ENCODE results near the gene RPUSD1.
A peak's percentile ranks its signal among the peaks of the same experiment; 100 is the strongest.
"Not testable (repeated sequence)": the region's sequence is repeated elsewhere in the genome, so short reads cannot be mapped to it uniquely, and the experiment has no call there.

RPUSD1 gene

DNA sequence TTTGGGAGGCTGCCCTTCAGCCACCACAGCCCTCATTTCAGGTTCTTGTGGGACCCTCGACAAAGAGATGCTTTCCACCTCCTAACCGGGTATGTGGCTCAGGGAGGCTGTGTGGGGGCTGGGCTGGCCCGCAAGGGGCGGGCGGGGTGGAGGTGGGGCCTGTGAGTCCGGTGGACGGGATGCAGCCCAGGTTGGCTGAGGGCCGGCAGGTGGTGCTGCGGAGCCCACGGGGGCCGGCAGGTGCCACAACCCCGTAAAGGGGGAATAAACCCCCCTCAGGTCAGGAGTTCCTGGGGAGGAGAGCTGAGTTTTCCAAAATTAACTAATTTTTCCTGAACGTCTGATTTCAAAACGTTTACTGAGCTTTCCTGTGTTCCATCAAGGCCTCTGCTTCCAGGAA lies 42.4 kb downstream of the RPUSD1 start:
- DNase-seq (ENCODE audit: extremely low read depth, insufficient read length), result peak; percentile 35
- TF ChIP-seq, protein P1, sequence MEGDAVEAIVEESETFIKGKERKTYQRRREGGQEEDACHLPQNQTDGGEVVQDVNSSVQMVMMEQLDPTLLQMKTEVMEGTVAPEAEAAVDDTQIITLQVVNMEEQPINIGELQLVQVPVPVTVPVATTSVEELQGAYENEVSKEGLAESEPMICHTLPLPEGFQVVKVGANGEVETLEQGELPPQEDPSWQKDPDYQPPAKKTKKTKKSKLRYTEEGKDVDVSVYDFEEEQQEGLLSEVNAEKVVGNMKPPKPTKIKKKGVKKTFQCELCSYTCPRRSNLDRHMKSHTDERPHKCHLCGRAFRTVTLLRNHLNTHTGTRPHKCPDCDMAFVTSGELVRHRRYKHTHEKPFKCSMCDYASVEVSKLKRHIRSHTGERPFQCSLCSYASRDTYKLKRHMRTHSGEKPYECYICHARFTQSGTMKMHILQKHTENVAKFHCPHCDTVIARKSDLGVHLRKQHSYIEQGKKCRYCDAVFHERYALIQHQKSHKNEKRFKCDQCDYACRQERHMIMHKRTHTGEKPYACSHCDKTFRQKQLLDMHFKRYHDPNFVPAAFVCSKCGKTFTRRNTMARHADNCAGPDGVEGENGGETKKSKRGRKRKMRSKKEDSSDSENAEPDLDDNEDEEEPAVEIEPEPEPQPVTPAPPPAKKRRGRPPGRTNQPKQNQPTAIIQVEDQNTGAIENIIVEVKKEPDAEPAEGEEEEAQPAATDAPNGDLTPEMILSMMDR (IDR thresholded peaks at IDR 0.05; ENCODE audit: insufficient read depth, low read length, poor library complexity, severe bottlenecking), result peak; percentile 58
- H3K36me3 ChIP-seq (ENCODE audit: control insufficient read depth, insufficient read depth, low read length), result no peaks in the 10 kb centered on the region
- no peak overlapping the region for H3K4me3 ChIP-seq (replicated peaks; ENCODE audit: low read depth, low read length)
- no peaks in the 10 kb centered on the region for H3K27me3 ChIP-seq (replicated peaks; ENCODE audit: control insufficient read depth, insufficient read depth, low read length)

DNA sequence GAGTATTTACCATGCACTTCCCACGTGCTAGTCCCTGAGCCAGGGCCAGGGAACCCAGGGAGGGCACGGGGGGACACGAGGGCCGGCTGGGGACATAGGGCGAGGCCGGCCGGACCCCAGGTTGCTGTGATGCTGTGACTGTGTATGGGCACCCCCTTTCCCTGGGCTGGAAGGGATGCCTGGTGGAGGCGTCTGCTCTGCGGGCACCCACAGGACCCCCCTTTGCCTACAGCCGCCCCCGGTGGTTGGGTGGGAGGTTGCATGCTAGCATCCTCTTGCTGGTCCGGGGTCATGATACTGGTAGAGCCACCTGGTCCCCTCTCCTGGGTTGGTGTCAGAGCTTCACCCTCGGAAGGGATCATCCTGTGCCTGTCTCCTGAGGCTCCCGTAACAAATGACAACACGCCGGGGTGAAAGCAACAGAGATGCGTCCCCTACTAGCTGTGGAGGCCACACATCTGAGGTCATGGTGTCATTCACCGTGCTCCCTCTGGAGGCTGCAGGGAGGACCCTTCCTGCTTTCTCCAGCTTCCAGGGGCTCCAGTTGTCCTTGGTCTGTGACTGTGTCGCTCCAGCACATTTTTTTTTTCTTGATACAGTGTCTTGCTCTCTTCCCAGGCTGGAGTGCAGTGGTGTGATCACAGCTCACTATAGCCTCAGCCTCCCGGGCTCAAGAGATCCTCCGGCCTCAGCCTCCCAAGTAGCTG lies 44.2 kb downstream of the RPUSD1 start:
- no peaks in the 10 kb centered on the region for H3K27me3 ChIP-seq (replicated peaks; ENCODE audit: control insufficient read depth, insufficient read depth, low read length)
- DNase-seq (ENCODE audit: extremely low read depth, insufficient read length), result peak; percentile 6
- TF ChIP-seq, protein P1 (IDR thresholded peaks at IDR 0.05; ENCODE audit: insufficient read depth, low read length, poor library complexity, severe bottlenecking), result no peak
- H3K4me3 ChIP-seq (replicated peaks; ENCODE audit: low read depth, low read length), result no peak overlapping the region
- H3K36me3 ChIP-seq (ENCODE audit: control insufficient read depth, insufficient read depth, low read length), result no peaks in the 10 kb centered on the region

DNA sequence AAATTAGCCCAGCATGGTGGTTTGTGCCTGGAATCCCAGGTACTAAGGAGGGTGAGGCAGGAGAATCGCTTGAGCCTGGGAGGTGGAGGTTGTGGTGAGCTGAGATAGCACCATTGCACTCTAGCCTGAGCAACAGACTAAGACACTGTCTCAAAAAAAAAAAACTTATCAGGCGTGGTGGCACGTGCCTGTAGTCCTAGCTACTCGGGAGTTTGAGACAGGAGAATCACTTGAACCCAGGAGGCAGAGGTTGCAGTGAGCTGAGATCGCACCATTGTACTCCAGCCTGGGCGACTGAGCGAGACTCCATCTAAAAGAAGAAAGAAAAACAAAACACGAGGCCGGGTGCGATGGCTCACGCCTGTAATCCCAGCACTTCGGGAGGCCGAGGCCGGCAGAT lies 45.3 kb downstream of the RPUSD1 start:
- not testable (repeated sequence) for H3K27me3 ChIP-seq (replicated peaks; ENCODE audit: control insufficient read depth, insufficient read depth, low read length); H3K36me3 ChIP-seq (ENCODE audit: control insufficient read depth, insufficient read depth, low read length); DNase-seq (ENCODE audit: extremely low read depth, insufficient read length); H3K4me3 ChIP-seq (replicated peaks; ENCODE audit: low read depth, low read length)

DNA sequence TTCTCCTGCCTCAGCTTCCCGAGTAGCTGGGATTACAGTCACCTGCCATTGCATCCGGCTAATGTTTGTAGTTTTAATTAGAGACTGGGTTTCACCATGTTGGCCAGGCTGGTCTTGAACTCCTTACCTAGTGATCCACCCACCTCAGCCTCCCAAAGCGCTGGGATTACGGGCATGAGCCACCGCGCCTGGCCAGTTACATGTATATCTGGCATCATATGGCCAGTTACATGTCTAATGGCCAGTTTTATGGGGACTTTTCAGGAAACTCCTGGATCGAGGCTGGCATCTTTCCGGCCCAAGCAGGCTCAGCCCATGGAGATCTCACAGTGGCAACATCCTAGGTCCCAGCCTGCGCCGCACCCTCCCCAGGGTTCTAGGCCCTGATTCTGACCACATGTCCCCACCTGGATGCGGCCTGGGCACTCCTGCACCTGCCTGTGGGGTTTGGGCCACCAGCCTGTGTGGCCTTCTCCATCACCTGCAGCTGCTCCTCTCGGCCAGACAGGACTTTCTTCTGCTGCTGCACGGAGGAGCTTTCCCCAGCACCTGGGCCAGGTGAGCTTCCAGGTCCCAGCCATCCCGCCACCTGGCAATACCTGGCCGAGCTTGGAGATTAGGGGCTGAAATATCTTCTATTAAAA lies 46.1 kb downstream of the RPUSD1 start:
- peak; percentile 6 for DNase-seq (ENCODE audit: extremely low read depth, insufficient read length)

DNA sequence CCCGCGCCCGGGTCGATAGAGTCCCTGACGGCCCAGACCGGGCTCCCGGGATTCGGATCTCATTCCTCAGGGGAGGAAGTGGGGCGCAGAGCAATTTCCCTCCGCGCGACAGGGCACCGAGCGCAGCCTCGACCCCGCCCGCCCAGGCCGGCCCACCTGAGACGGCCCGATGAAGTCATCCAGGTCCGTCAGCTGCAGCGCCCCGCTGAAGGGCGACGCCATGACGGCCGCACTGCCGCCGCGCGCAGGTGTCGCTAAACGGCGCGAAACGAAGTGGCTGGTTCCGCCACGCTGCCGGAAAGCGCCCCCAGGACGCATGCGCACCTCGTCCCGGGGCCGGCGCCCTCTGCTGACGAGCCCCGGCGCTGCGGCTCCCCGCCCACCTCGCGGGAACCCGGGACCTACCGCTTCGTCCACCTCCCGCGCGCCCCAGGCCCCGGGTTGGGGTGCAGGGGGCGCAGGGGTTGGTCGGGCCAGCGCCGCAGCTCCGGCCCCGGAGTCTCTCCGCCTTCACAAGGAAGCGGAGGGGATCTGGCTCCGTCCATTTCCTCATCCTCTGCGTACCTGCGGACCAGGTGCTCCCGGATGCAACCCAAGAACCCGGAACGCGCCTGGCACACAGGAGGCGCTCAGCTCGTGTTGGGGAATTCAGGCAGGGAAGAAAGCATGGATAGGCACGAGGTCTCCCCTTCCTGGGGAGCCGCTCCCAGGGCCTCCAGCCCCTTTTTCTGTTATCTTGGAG lies 47.2 kb downstream of the RPUSD1 start, which contains the start of gene CIAO3:
CIAO3 (minus strand) TSS at position 234 of the 742 bp plus-strand sequence; CDS start at position 222, 12 bp downstream.
- H3K36me3 ChIP-seq (ENCODE audit: control insufficient read depth, insufficient read depth, low read length), result peaks cover 2% of the 10 kb centered on the region; the same call in 1 of the 2 replicates
- TF ChIP-seq, protein P1 (IDR thresholded peaks at IDR 0.05; ENCODE audit: insufficient read depth, low read length, poor library complexity, severe bottlenecking), result peak; percentile 62
- peak; percentile 94 for DNase-seq (ENCODE audit: extremely low read depth, insufficient read length)
- H3K27me3 ChIP-seq (replicated peaks; ENCODE audit: control insufficient read depth, insufficient read depth, low read length), result no peaks in the 10 kb centered on the region
- H3K4me3 ChIP-seq (replicated peaks; ENCODE audit: low read depth, low read length), result peak within 1 kb of the TSS; percentile 94

More for the DNA sequence above, 46.1 kb downstream of the RPUSD1 start:
- Histone ChIP-seq H3K4me3 (replicated peaks; ENCODE audit: low read depth, low read length) (no peak overlapping the region), H3K27me3 (replicated peaks; ENCODE audit: control insufficient read depth, insufficient read depth, low read length) (no peaks in the 10 kb centered on the region), H3K36me3 (ENCODE audit: control insufficient read depth, insufficient read depth, low read length) (no peaks in the 10 kb centered on the region; the same call in 1 of the 2 replicates)
- TF ChIP-seq, protein P1 (IDR thresholded peaks at IDR 0.05; ENCODE audit: insufficient read depth, low read length, poor library complexity, severe bottlenecking), result no peak

DNA sequence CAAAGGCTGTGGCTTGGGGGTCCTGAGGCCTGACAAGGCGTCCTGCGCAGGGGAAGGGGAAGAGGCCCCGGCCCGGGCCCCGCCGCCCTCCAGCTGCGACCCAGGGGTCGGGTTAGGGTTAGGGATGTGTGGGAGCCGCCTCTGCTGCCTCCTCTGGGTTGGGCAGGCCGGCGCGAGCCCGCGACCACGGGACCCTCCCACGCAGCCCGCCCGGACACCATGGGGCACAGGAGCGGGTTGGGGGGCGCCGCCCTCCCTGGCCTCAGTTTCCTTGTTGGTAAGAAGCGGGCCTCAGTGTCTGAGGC lies 47.8 kb downstream of the RPUSD1 start:
- Histone ChIP-seq H3K36me3 (ENCODE audit: control insufficient read depth, insufficient read depth, low read length) (peaks cover 2% of the 10 kb centered on the region; the same call in 1 of the 2 replicates), H3K27me3 (replicated peaks; ENCODE audit: control insufficient read depth, insufficient read depth, low read length) (no peaks in the 10 kb centered on the region), H3K4me3 (replicated peaks; ENCODE audit: low read depth, low read length) (peak overlapping the region; percentile 94)
- TF ChIP-seq, protein P1 (IDR thresholded peaks at IDR 0.05; ENCODE audit: insufficient read depth, low read length, poor library complexity, severe bottlenecking), result no peak
- DNase-seq (ENCODE audit: extremely low read depth, insufficient read length), result no peak

All from GM06990 (cell line).